Neural progenitor cell (in vitro differentiated cells): ENCODE data around the gene MAMLD1. TPM values are rescaled to one million over a fixed set of nuclear protein-coding genes. Genes with fewer than 3 reads are reported as not detected.

Experiments
- DNase-seq: peaks from one replicate; pipeline ENCODE4 v3.0.0-alpha.2; 2016; ENCODE audit warnings: low spot score
- H2AFZ ChIP-seq: fragments of 200-600 bp; sonication (generic); replicated peaks from 2 replicates; pipeline ENCODE4 v1.6.1; 2016; ENCODE audit warnings: antibody characterized with exemption
- H3F3A ChIP-seq: fragments of 200-600 bp; sonication (generic); 2 replicates; pipeline ENCODE4 v1.6.1; 2016; ENCODE audit warnings: antibody characterized with exemption, low read depth
- H3K27ac ChIP-seq: fragments of 200-600 bp; sonication (generic); 2 replicates; pipeline ENCODE4 v1.5.1; 2016; ENCODE audit warnings: mild to moderate bottlenecking
- H3K27me3 ChIP-seq: fragments of 200-600 bp; sonication (generic); 2 replicates; pipeline ENCODE4 v1.6.1; 2016; ENCODE audit warnings: mild to moderate bottlenecking, moderate library complexity
- H3K36me3 ChIP-seq: fragments of 200-600 bp; sonication (generic); 2 replicates; pipeline ENCODE4 v1.5.1; 2016
- H3K4me1 ChIP-seq: fragments of 200-600 bp; sonication (generic); 2 replicates; pipeline ENCODE4 v1.6.1; 2016; ENCODE audit warnings: mixed run types
- H3K4me2 ChIP-seq: fragments of 200-600 bp; sonication (generic); 2 replicates; pipeline ENCODE4 v1.6.1; 2016
- H3K4me3 ChIP-seq: fragments of 200-600 bp; sonication (generic); 2 replicates; pipeline ENCODE4 v1.5.1; 2016
- H3K79me2 ChIP-seq: fragments of 200-600 bp; sonication (generic); 2 replicates; pipeline ENCODE4 v1.6.1; 2016; ENCODE audit warnings: low read depth
- H3K9ac ChIP-seq: fragments of 200-600 bp; sonication (generic); 2 replicates; pipeline ENCODE4 v1.6.1; 2016
- H3K9me3 ChIP-seq: fragments of 200-600 bp; sonication (generic); 2 replicates; pipeline ENCODE4 v1.5.1; 2016; ENCODE audit warnings: low read depth
- H4K20me1 ChIP-seq: fragments of 200-600 bp; sonication (generic); 2 replicates; pipeline ENCODE4 v1.6.1; 2016; ENCODE audit warnings: low read depth
- H3K27ac Mint-ChIP-seq: 3 replicates; pipeline ENCODE4 v1.8.0; 2021; ENCODE audit warnings: mixed read lengths
- H3K27me3 Mint-ChIP-seq: 2 replicates; pipeline ENCODE4 v1.8.0; 2022; ENCODE audit warnings: low read depth, mild to moderate bottlenecking, inconsistent platforms, moderate library complexity, mixed read lengths; ENCODE audit not compliant: insufficient read depth
- H3K36me3 Mint-ChIP-seq: 3 replicates; pipeline ENCODE4 v1.8.0; 2021; ENCODE audit warnings: mixed read lengths
- H3K4me1 Mint-ChIP-seq: 3 replicates; pipeline ENCODE4 v1.8.0; 2021; ENCODE audit warnings: mixed read lengths
- H3K4me3 Mint-ChIP-seq: 3 replicates; pipeline ENCODE4 v1.8.0; 2021; ENCODE audit warnings: mild to moderate bottlenecking, moderate library complexity, mixed read lengths
- H3K9me3 Mint-ChIP-seq: 3 replicates; pipeline ENCODE4 v1.8.0; 2020; ENCODE audit warnings: mixed read lengths
- CTCF ChIP-seq: fragments of 200-600 bp; sonication (generic); IDR thresholded peaks from 2 replicates; pipeline ENCODE4 v1.5.1; 2017; ENCODE audit warnings: antibody characterized with exemption, mild to moderate bottlenecking
- EZH2 ChIP-seq: fragments of 200-600 bp; sonication (generic); IDR thresholded peaks from 2 replicates; pipeline ENCODE4 v1.6.1; 2017; ENCODE audit warnings: antibody characterized with exemption, mild to moderate bottlenecking, moderate library complexity
- EZH2phosphoT487 ChIP-seq: fragments of 200-600 bp; sonication (generic); IDR thresholded peaks from 2 replicates; pipeline ENCODE4 v1.6.1; 2017; ENCODE audit warnings: antibody characterized with exemption
- total RNA-seq: library from RNA; depleted of rRNA; stranded (reverse); fragments of >200 nt; gene quantifications from 2 replicates; pipeline ENCODE4 v1.2.3, GENCODE V29; 2015; ENCODE audit warnings: low replicate concordance

Gene MAMLD1
- total RNA-seq, 1 donor from 2014 or later, result not detected

- no peak for TF ChIP-seq EZH2phosphoT487
- no peak for TF ChIP-seq EZH2
- TF ChIP-seq CTCF, result no peak
- H3K79me2 ChIP-seq, result no peaks in the 10 kb centered on the region
- no peak overlapping the region for H3K27ac Mint-ChIP-seq
- no peak overlapping the region for H2AFZ ChIP-seq
- peaks cover 4% of the 10 kb centered on the region for H3K4me1 Mint-ChIP-seq
- no peaks in the 10 kb centered on the region for H3K9me3 ChIP-seq
- H3K27me3 ChIP-seq, result no peaks in the 10 kb centered on the region
- no peak overlapping the region for H3K27ac ChIP-seq
- peaks cover 7% of the 10 kb centered on the region for H3K9me3 Mint-ChIP-seq
- H3K4me3 Mint-ChIP-seq, result no peak overlapping the region
- H3K4me2 ChIP-seq, result no peak overlapping the region
- DNase-seq, result no peak
- H3K4me3 ChIP-seq, result no peak overlapping the region
- H3K27me3 Mint-ChIP-seq, result peaks cover 8% of the 10 kb centered on the region
- no peaks in the 10 kb centered on the region for H4K20me1 ChIP-seq
- no peaks in the 10 kb centered on the region for H3K4me1 ChIP-seq
- H3F3A ChIP-seq, result no peaks in the 10 kb centered on the region
- no peak overlapping the region for H3K9ac ChIP-seq
- no peaks in the 10 kb centered on the region for H3K36me3 ChIP-seq
- no peaks in the 10 kb centered on the region for H3K36me3 Mint-ChIP-seq
Observed at GRCh38 chrX:150472306-150472705, 109.2 kb downstream of the MAMLD1 start.

- Histone ChIP-seq H3K9me3 (no peaks in the 10 kb centered on the region), H3K27ac (no peak overlapping the region), H3K4me2 (no peak overlapping the region), H4K20me1 (no peaks in the 10 kb centered on the region), H3K79me2 (no peaks in the 10 kb centered on the region), H3K36me3 (no peaks in the 10 kb centered on the region), H2AFZ (no peak overlapping the region), H3K4me1 (no peaks in the 10 kb centered on the region), H3F3A (no peaks in the 10 kb centered on the region), H3K9ac (no peak overlapping the region), H3K27me3 (no peaks in the 10 kb centered on the region), H3K4me3 (no peak overlapping the region)
- H3K4me1 Mint-ChIP-seq, result peaks cover 4% of the 10 kb centered on the region
- H3K36me3 Mint-ChIP-seq, result no peaks in the 10 kb centered on the region
- no peak overlapping the region for H3K27ac Mint-ChIP-seq
- no peak for TF ChIP-seq CTCF
- TF ChIP-seq EZH2phosphoT487, result no peak
- TF ChIP-seq EZH2, result no peak
- H3K9me3 Mint-ChIP-seq, result peaks cover 7% of the 10 kb centered on the region
- no peak for DNase-seq
- peaks cover 8% of the 10 kb centered on the region for H3K27me3 Mint-ChIP-seq
- H3K4me3 Mint-ChIP-seq, result no peak overlapping the region
Observed at GRCh38 chrX:150473371-150473770, 110.3 kb downstream of the MAMLD1 start.

GRCh38 chrX:150475461-150475860 lies 112.3 kb downstream of the MAMLD1 start:
- Histone ChIP-seq H3F3A (no peaks in the 10 kb centered on the region), H3K4me2 (no peak overlapping the region), H3K9ac (no peak overlapping the region), H3K4me3 (no peak overlapping the region), H3K27ac (no peak overlapping the region), H3K27me3 (no peaks in the 10 kb centered on the region), H4K20me1 (no peaks in the 10 kb centered on the region), H3K36me3 (no peaks in the 10 kb centered on the region), H3K9me3 (no peaks in the 10 kb centered on the region), H2AFZ (no peak overlapping the region), H3K4me1 (no peaks in the 10 kb centered on the region), H3K79me2 (no peaks in the 10 kb centered on the region)
- Mint-ChIP-seq H3K36me3 (no peaks in the 10 kb centered on the region), H3K27me3 (peaks cover 8% of the 10 kb centered on the region), H3K4me1 (peaks cover 4% of the 10 kb centered on the region), H3K9me3 (peaks cover 7% of the 10 kb centered on the region), H3K4me3 (no peak overlapping the region), H3K27ac (no peak overlapping the region)
- TF ChIP-seq EZH2phosphoT487, result no peak
- TF ChIP-seq CTCF, result no peak
- TF ChIP-seq EZH2, result no peak
- DNase-seq, result no peak
